ENCODE data around the gene ZNF358.

DNA sequence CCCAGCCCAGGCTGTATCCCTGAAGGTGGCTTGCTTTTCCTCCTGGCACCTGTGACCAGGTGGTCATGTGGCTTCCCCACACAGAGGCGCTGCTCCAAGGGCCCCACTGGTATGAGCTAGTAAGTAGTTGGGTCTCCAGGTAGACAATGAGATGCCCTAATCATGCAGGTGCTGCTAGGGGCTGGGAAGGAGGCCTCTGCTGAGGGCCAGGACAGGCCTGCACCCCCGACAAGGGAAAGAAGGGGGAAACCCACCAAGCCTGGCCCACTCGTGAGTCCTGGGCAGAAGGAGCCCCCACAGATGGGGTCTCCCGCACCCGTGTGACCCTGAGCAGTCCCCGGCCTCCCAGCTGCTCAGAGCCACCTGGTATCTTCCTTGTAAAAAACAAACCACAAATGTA is 40.2 kb upstream of the ZNF358 start:
- TF ChIP-seq, protein P1, sequence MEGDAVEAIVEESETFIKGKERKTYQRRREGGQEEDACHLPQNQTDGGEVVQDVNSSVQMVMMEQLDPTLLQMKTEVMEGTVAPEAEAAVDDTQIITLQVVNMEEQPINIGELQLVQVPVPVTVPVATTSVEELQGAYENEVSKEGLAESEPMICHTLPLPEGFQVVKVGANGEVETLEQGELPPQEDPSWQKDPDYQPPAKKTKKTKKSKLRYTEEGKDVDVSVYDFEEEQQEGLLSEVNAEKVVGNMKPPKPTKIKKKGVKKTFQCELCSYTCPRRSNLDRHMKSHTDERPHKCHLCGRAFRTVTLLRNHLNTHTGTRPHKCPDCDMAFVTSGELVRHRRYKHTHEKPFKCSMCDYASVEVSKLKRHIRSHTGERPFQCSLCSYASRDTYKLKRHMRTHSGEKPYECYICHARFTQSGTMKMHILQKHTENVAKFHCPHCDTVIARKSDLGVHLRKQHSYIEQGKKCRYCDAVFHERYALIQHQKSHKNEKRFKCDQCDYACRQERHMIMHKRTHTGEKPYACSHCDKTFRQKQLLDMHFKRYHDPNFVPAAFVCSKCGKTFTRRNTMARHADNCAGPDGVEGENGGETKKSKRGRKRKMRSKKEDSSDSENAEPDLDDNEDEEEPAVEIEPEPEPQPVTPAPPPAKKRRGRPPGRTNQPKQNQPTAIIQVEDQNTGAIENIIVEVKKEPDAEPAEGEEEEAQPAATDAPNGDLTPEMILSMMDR (IDR thresholded peaks at IDR 0.05; ENCODE audit: low read depth, low read length, poor library complexity, severe bottlenecking): no peak
- no peak for TF ChIP-seq EZH2phosphoT487 (IDR thresholded peaks at IDR 0.05; ENCODE audit: borderline replicate concordance, low read length)

All from DOHH2 (cell line).